ENCODE measurements around the gene GRIK4.
A peak's percentile ranks its signal among the peaks of the same experiment; 100 is the strongest.

Gene GRIK4

GRCh38 chr11:120816176-120816575 is 304.6 kb downstream of the GRIK4 start:
- H3K36me3 Mint-ChIP-seq: peaks cover 0 to 3% of the 10 kb centered on the region in 2 donors
- DNase-seq: no peak
- ATAC-seq (replicated peaks): no peak
- peaks cover 31 to 37% of the 10 kb centered on the region in 2 donors for H3K27me3 Mint-ChIP-seq
- H3K9me3 Mint-ChIP-seq: no peaks in the 10 kb centered on the region
- no peak overlapping the region for H3K4me3 Mint-ChIP-seq
- no peaks in the 10 kb centered on the region for H3K4me1 Mint-ChIP-seq
- H3K27ac Mint-ChIP-seq: no peak overlapping the region

DNA sequence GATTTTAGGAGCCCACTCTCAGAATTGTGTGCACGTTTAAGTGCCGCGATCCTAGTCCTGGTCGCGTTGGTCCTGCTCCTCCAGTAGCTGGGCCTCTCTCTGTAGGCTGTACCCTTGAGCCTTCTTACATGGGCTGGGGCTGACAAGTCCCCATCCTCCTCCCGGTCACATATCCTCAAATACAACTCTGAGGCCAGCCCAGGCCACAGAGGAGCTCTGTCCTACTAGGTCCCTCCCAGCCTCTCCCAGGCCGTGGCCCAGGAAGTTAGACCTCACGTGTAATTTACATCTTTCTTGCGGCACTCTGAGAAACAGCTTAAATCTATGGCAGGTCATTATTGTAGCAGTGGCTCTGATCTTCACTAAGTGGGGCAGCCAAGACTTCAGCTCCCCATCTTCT is 305.2 kb downstream of the GRIK4 start:
- ATAC-seq (replicated peaks): no peak
- H3K27me3 Mint-ChIP-seq: peaks cover 33 to 38% of the 10 kb centered on the region in 2 donors
- no peak overlapping the region for H3K4me3 Mint-ChIP-seq
- no peak for DNase-seq
- peaks cover 0 to 3% of the 10 kb centered on the region in 2 donors for H3K36me3 Mint-ChIP-seq
- H3K27ac Mint-ChIP-seq: no peak overlapping the region
- H3K9me3 Mint-ChIP-seq: no peaks in the 10 kb centered on the region
- no peaks in the 10 kb centered on the region for H3K4me1 Mint-ChIP-seq

- Mint-ChIP-seq H3K4me1 (no peaks in the 10 kb centered on the region), H3K4me3 (no peak overlapping the region), H3K36me3 (peaks cover 0 to 3% of the 10 kb centered on the region in 2 donors), H3K27me3 (peaks cover 33 to 38% of the 10 kb centered on the region in 2 donors), H3K9me3 (no peaks in the 10 kb centered on the region), H3K27ac (no peak overlapping the region)
- DNase-seq: no peak
- no peak for ATAC-seq (replicated peaks)
These were observed 305.6 kb downstream of the GRIK4 start for GRCh38 chr11:120817158-120817557.

DNA sequence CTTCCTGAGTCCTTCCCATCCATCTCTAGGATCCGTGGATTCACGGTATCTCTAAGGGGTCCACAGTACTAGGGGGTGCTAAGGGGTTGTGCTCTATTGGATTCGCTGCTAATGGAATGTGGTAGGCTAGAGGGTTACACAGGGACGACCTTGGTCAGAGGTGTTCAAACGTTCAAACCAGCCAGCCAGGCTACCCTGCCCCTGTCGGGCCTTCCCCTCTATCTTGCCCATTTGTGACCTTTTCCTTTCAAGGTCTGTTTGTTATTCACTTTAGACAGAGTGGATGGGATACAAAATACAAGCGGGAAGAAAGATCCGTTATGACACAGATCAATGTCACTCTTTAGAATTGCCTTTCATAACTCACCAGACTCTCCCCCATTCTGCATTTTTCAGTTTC is 306.5 kb downstream of the GRIK4 start:
- H3K36me3 Mint-ChIP-seq: peaks cover 0 to 3% of the 10 kb centered on the region in 2 donors
- H3K9me3 Mint-ChIP-seq: no peaks in the 10 kb centered on the region
- no peak for DNase-seq
- H3K27ac Mint-ChIP-seq: no peak overlapping the region
- H3K4me3 Mint-ChIP-seq: no peak overlapping the region
- H3K4me1 Mint-ChIP-seq: no peaks in the 10 kb centered on the region
- peaks cover 32 to 33% of the 10 kb centered on the region in 2 donors for H3K27me3 Mint-ChIP-seq
- ATAC-seq (replicated peaks): peak in 1 of 2 donors; percentile 20

DNA sequence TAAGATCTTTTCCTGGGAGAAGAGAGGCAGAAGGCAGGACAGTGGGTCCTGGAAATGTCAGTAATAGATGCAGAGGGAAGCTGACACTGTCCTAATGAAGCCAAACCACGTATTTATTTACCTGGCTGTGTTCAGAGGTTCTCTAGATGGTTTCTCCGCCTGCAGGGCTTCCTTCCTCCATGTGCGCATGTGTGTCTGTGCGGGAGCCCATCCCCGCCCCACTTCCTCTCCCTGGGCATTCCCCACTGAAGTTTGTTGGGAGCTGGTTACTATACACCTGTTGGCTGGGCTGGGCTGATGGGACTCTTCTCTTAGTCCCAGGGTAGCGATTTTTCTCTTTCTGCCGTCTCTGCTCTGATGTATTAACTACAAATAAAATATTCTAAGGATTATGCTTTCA is 307.5 kb downstream of the GRIK4 start:
- peak in 1 of 2 donors; percentile 33 for ATAC-seq (replicated peaks)
- H3K27ac Mint-ChIP-seq: no peak overlapping the region
- H3K4me1 Mint-ChIP-seq: no peaks in the 10 kb centered on the region
- H3K36me3 Mint-ChIP-seq: peaks cover 0 to 3% of the 10 kb centered on the region in 2 donors
- peaks cover 32 to 33% of the 10 kb centered on the region in 2 donors for H3K27me3 Mint-ChIP-seq
- no peak overlapping the region for H3K4me3 Mint-ChIP-seq
- no peak for DNase-seq
- H3K9me3 Mint-ChIP-seq: no peaks in the 10 kb centered on the region

DNA sequence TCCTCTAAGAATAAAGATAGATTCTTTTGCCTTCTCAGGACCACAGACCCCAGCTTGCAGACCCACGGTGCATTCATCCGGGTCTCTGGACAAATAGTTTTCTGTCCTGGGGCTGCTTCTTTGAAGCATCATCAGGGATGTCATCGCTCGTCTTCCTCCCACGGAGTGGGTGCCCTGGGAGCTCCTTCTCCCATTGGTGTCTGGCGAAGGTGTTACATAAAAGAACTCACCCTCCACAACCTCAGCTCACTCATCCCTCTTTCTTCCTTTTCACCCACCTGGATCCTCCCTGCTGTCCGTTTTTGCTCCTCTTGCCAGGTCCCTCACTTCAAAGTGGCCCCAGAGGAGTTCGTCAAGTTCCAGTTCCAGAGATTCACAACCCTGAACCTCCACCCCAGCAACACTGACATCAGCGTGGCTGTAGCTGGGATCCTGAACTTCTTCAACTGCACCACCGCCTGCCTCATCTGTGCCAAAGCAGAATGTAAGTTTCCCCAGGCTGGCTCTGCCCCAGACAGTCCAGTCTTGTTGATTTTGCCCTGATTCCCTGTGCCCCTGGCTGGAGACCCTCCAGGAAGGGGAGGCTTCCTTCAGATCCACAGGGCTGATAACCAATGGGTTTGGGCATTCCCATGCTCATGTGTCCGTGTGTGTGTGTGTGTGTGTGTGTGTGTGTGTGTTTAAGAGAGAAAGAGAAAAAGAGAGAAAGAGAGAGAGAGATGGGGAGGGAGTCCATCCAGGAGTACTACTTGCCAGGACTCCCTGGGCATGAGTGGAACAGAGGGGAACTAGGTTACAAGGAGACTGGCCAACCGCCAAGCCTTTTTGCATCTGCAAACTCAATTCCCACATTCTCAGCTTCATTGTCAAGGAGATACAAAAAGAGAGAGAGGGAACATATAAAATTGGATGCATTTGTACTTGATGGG is 308.2 kb downstream of the GRIK4 start:
- ATAC-seq (replicated peaks): no peak
- peaks cover 0 to 3% of the 10 kb centered on the region in 2 donors for H3K36me3 Mint-ChIP-seq
- no peaks in the 10 kb centered on the region for H3K4me1 Mint-ChIP-seq
- H3K4me3 Mint-ChIP-seq: no peak overlapping the region
- no peaks in the 10 kb centered on the region for H3K9me3 Mint-ChIP-seq
- no peak for DNase-seq
- peaks cover 31% of the 10 kb centered on the region in 2 donors for H3K27me3 Mint-ChIP-seq
- no peak overlapping the region for H3K27ac Mint-ChIP-seq

DNA sequence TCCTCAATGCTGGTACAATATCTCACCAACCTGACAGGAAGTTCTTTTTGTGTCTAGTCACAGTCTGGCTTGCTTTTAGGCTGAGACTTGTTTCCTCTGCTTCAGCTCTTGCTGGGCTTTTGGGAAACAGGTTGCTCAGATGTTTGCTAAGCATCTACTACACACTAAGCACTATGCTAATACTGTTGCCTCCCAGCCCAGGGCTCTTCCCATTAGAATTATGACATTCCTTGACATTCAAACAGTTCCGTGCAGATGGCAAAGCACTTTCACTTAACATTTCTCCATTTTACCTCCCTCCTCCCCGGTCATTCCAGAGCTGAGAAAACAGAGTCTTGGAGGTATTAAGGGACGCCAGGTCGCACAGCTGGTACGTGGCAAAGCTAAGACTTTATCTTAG is 311.6 kb downstream of the GRIK4 start:
- no peak overlapping the region for H3K27ac Mint-ChIP-seq
- no peak overlapping the region for H3K4me3 Mint-ChIP-seq

DNA sequence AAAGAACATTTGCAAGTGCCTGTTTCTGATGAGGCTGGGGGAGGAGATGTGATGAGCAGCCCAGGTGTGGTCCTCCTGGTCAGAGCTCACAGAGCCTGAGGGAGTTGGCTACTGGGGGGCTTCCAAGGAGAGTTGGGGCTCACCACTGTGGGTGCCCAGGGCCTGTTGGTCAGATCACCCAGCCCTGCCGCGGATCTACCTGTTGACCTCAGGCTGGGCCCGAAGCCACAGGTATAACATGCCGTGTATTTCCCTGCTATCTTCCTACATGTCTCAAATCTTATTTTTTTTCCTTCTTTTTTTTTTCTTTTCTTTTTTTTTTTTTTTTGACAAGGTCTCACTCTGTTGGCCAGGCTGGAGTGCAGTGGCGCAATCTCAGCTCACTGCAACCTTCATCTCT is 312.7 kb downstream of the GRIK4 start:
- Mint-ChIP-seq H3K27me3 (peaks cover 12 to 27% of the 10 kb centered on the region in 2 donors), H3K27ac (no peak overlapping the region), H3K9me3 (no peaks in the 10 kb centered on the region), H3K36me3 (peaks cover 0 to 3% of the 10 kb centered on the region in 2 donors), H3K4me1 (no peaks in the 10 kb centered on the region), H3K4me3 (no peak overlapping the region)
- ATAC-seq (replicated peaks) (no peak), DNase-seq (no peak)

More for the DNA sequence above, 311.6 kb downstream of the GRIK4 start:
- no peak for ATAC-seq (replicated peaks)
- no peak for DNase-seq
- H3K9me3 Mint-ChIP-seq: no peaks in the 10 kb centered on the region
- peaks cover 0 to 3% of the 10 kb centered on the region in 2 donors for H3K36me3 Mint-ChIP-seq
- no peaks in the 10 kb centered on the region for H3K4me1 Mint-ChIP-seq
- H3K27me3 Mint-ChIP-seq: peaks cover 12 to 26% of the 10 kb centered on the region in 2 donors

- ATAC-seq (replicated peaks): no peak
- Mint-ChIP-seq H3K27me3 (peaks cover 6 to 14% of the 10 kb centered on the region in 2 donors), H3K4me1 (no peaks in the 10 kb centered on the region), H3K27ac (no peak overlapping the region), H3K36me3 (no peaks in the 10 kb centered on the region), H3K9me3 (no peaks in the 10 kb centered on the region), H3K4me3 (no peak overlapping the region)
- no peak for DNase-seq
These were observed 315.6 kb downstream of the GRIK4 start for GRCh38 chr11:120827198-120827597.

DNA sequence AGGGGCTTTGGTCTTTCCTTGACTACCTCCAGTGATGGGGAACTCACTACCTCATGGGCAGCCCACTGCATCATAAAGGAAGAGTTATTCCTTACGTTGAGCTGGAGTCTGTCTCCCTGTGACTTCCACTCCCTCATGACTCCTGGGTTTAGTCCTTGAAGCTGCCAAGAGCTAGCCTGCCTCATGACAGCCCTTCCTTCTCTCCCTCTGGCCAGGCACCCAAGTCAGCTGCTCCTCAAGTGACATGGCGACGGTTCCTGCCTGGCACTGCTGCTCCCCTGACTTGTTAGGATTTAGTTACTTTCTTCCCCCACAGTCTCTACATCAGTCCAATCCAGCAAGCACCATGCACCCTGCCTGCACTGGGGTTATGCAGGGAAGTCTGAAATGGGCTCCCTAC is 316.3 kb downstream of the GRIK4 start:
- Mint-ChIP-seq H3K27me3 (peaks cover 6 to 14% of the 10 kb centered on the region in 2 donors), H3K4me1 (peaks cover 0 to 2% of the 10 kb centered on the region in 2 donors), H3K9me3 (no peaks in the 10 kb centered on the region), H3K27ac (no peak overlapping the region), H3K36me3 (no peaks in the 10 kb centered on the region), H3K4me3 (no peak overlapping the region)
- ATAC-seq (replicated peaks): no peak
- DNase-seq: no peak

- peaks cover 0 to 2% of the 10 kb centered on the region in 2 donors for H3K4me1 Mint-ChIP-seq
- ATAC-seq (replicated peaks) (no peak), DNase-seq (no peak)
- H3K9me3 Mint-ChIP-seq: no peaks in the 10 kb centered on the region
- no peaks in the 10 kb centered on the region for H3K36me3 Mint-ChIP-seq
- H3K4me3 Mint-ChIP-seq: no peak overlapping the region
- H3K27me3 Mint-ChIP-seq: peaks cover 11 to 18% of the 10 kb centered on the region in 2 donors
- H3K27ac Mint-ChIP-seq: no peak overlapping the region
These were observed 317.3 kb downstream of the GRIK4 start for GRCh38 chr11:120828847-120829246.

GRCh38 chr11:120830085-120830620 is 318.6 kb downstream of the GRIK4 start:
- ATAC-seq (replicated peaks) (no peak), DNase-seq (no peak)
- Mint-ChIP-seq H3K9me3 (no peaks in the 10 kb centered on the region), H3K27me3 (peaks cover 11 to 16% of the 10 kb centered on the region in 2 donors), H3K4me3 (no peak overlapping the region), H3K27ac (no peak overlapping the region), H3K36me3 (no peaks in the 10 kb centered on the region), H3K4me1 (peaks cover 0 to 2% of the 10 kb centered on the region in 2 donors)

- no peaks in the 10 kb centered on the region for H3K9me3 Mint-ChIP-seq
- H3K4me1 Mint-ChIP-seq: peaks cover 2 to 8% of the 10 kb centered on the region in 2 donors
- ATAC-seq (replicated peaks) (peak; percentile 30 to 47), DNase-seq (no peak)
- H3K27me3 Mint-ChIP-seq: peaks cover 11 to 21% of the 10 kb centered on the region in 2 donors
- H3K4me3 Mint-ChIP-seq: no peak overlapping the region
- H3K27ac Mint-ChIP-seq: no peak overlapping the region
- H3K36me3 Mint-ChIP-seq: no peaks in the 10 kb centered on the region
These were observed 321.1 kb downstream of the GRIK4 start for GRCh38 chr11:120832481-120833238.

DNA sequence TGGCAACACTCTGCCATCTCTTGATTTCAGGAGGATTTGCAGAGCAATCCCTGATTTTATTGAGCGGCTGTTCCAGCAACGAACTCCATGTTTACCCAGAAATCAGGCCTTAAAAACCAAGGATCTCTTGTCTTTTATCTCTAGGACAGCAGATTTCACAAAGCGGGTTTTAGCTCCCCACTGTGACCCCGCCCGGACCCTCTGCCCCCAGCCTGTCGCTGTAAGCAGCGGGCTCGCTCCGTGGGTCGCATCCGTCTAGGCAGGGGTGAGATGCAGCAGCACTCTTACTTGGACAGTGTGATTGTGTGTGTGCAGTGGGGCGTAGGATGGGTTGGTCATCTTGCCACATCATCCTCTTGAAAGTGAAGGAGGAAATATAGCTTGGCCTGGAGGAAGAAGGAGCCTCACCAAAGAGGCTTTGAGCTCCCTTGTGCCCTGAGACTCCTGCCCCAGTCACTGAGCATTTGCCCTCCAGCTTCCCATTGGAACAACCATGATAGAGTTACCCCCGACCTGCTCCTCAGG is 323.2 kb downstream of the GRIK4 start:
- DNase-seq (no peak), ATAC-seq (replicated peaks) (no peak)
- Mint-ChIP-seq H3K4me3 (no peak overlapping the region), H3K9me3 (no peaks in the 10 kb centered on the region), H3K36me3 (no peaks in the 10 kb centered on the region), H3K27ac (no peak overlapping the region), H3K27me3 (peaks cover 6 to 17% of the 10 kb centered on the region in 2 donors), H3K4me1 (peaks cover 7 to 9% of the 10 kb centered on the region in 2 donors)
